WI38 (cell line): ENCODE data around the gene MAMLD1.

ENCODE experiments used
- H3K4me3 ChIP-seq: 2 replicates; pipeline ENCODE4 v1.5.1; 2011; ENCODE audit warnings: low read depth, mild to moderate bottlenecking, control low read depth, low read length
- TF ChIP-seq, protein P1 (sequence below): IDR thresholded peaks from 2 replicates; pipeline ENCODE4 v1.5.1; 2012; ENCODE audit warnings: low read depth, mild to moderate bottlenecking, control low read depth, low read length

MAMLD1 gene

DNA sequence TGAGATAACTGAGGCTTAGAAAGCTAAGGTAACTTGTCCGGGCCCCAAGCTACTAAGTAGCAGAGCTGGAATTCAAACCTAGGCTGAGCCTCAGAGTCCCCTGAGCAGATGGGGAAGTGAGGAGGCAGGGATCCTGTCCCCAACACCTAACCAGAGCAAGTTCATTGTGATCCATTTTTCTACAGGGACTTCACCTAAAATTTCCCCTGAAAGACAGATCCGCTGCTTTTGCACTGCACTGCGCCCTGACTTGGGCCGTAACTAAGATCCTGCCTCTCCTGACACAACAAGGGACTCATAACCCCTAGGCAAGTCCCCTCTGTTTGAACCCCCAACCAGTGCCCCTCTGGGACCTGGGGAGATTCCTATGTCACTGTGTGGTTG is 179.7 kb downstream of the MAMLD1 start:
- TF ChIP-seq, protein P1, sequence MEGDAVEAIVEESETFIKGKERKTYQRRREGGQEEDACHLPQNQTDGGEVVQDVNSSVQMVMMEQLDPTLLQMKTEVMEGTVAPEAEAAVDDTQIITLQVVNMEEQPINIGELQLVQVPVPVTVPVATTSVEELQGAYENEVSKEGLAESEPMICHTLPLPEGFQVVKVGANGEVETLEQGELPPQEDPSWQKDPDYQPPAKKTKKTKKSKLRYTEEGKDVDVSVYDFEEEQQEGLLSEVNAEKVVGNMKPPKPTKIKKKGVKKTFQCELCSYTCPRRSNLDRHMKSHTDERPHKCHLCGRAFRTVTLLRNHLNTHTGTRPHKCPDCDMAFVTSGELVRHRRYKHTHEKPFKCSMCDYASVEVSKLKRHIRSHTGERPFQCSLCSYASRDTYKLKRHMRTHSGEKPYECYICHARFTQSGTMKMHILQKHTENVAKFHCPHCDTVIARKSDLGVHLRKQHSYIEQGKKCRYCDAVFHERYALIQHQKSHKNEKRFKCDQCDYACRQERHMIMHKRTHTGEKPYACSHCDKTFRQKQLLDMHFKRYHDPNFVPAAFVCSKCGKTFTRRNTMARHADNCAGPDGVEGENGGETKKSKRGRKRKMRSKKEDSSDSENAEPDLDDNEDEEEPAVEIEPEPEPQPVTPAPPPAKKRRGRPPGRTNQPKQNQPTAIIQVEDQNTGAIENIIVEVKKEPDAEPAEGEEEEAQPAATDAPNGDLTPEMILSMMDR: no peak
- no peak overlapping the region for H3K4me3 ChIP-seq

DNA sequence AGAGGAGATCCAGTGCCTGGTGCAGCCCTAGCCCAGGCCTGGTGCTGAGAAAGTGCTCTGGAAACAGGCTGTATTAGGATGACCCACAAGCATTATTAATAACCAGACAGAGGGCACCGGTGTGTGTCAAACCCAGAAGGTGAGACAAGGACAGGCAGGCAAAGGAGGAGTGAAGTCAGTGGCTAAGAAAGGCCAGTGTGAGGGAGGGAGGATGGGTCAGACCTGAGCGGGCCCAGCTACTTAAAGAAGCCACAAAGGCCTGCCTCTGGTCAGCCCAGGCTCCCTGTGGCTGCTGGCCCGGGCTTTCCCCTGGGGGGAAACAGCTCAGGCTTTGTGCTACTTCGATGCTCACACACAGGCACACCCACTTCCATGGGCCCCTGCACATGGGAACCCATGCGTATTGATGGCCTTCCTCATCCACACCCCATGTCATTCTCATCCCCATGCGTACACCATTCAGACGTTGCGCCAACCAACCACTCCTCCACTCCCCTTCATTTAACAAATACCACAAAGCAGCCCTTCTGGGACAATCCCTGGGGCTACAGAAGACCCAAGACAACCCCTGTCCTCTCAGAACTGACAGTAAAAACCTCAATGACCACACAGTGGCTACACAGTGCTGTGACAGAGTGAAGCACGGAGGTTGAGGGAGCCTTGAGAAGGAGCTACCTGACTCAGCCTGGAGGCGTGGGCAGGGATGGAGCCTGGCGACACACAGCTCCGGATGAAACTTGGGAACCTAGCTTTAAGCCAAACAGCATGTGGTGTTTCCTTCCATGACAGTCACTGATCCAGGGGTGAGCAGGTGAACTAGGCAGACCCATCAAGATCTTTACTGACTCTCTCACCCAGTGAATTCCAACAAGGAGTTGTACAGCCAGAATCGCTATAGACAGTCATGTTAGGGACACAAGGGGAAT is 180.4 kb downstream of the MAMLD1 start:
- TF ChIP-seq, protein P1: no peak

DNA sequence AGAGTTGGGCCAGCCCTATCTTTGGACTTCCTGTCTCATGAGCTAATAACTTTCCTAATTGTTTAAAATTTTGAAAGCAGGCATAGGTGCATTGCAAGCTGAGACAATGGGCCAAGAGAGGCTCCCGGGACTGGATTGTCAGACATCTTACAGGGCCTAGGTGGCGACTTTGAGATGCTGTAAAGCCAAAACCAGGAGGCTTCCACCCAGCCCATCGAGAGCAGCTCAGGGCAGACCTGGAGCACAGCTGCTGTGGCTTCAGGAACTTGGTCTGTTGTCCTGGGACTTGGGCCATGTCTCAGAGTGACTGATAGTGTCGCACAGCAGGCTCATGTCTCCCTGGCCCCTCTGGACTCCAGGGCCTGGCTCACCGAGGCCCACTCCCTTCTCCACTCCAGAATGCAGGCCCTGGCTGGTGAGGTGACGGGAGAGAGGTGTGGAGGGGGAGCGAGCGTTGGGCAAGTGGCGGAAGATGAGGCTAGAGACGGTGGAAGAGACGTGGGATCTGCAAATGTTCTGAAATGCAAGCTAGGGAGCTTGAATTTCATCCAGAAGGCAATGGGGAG is 181.2 kb downstream of the MAMLD1 start:
- H3K4me3 ChIP-seq: no peak overlapping the region
- TF ChIP-seq, protein P1: no peak

More for the DNA sequence above, 180.4 kb downstream of the MAMLD1 start:
- no peak overlapping the region for H3K4me3 ChIP-seq

DNA sequence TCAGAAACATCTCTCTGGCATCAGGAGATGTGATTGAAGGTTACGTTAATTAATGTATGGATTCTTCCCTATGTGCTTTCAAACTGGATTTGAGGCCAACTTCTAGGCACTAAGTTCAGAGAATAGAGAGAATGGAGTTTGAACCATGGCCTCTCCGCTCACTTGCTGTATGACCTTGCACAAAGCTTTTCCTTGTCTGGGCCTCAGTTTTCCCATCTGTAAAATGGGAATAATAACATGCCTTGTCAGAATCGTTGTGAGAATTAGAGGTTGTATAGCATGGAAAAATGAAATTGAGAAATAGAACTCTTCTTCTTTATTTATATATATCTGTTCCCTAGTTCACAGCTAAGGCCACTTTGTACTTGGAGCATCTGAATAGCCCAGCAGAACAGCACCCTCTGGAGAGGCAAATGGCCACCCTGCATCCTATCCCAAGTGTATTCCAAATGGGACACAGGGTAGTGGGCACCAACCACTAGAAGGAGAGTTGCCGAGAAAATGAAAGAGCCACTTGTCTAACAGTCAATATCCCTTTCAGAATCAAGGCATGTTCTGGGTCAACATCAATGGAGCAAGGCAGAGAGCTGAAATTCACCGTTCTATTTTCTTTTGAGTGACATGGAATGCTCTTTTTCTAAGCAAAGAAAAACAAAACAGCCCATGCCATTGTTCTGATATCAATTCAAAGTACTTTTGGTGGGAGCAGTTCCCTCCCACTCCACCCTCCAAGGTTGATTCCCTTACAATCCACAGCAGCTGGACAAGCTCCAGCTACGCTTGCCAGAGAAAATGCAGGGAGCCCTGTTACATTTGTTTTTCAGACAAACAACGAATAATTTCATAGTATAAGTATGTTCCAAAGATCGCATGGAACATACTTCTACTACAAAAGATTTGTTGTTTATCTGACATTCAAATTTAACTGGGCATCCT is 182.0 kb downstream of the MAMLD1 start:
- H3K4me3 ChIP-seq: no peak overlapping the region
- TF ChIP-seq, protein P1: no peak

DNA sequence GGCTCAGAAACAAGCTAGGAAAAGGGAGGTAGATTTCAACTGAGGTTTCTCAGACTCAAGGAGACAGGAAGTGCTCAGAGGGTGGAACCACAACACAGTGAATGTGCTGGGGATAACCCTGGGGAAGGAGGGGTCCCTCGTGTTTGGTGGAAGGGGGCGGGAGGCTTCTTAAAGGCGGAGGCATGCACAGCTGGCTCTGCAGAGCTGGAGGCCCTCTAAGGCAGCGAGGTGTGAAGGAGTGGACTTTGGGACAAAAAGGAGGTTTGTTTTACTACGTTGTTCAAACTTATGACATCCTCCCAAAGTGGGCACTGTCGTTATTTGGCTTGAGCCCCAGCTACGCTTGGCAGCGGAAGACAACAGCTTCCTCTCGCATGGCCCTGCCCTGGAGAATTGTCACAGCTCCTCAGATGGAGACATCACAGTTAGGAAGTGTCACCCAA is 183.6 kb downstream of the MAMLD1 start:
- no peak overlapping the region for H3K4me3 ChIP-seq
- TF ChIP-seq, protein P1: no peak

DNA sequence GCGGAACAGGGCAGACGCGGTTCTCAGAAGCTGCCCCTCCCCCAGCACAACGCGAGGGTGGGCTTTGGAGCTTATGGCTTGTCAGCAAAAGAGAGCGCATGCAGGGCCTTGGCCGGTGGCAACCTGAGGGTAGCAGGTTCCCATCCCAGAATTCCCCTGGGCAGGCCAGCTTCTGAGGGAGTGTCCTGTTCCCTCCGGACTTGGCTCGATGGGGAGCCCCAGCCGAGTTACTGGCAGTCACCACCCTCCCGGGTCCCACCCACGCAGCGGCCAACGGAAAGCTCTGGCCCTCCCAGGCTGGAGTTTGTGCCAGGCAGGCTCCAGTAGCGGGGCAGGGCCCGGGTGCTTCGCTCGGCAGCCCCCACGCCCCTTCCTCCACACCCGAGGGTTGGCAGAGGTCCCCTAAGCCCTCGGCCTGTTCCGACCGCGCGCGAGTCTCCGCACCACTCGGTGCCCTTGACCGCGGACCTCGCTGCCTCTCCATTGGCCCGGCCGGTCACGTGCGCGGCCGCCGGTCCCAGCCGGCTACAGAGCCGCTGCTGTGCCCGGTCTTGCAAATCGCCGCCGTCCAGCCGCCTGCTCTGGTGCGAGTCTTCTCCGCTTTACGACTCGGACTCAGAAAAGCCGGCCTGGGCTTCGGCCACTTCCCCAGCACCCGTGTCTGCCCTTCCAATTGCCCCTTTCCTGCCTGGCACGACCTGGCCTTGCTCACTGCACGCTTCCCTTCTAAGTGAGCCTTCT is 184.4 kb downstream of the MAMLD1 start:
- TF ChIP-seq, protein P1: no peak
- peak overlapping the region; percentile 27; the same call in 1 of the 2 replicates for H3K4me3 ChIP-seq
